ENCODE measurements around the gene RAB11B. TPM values are rescaled to one million over a fixed set of nuclear protein-coding genes. Genes with fewer than 3 reads are reported as not detected.

RAB11B gene
- total and polyA plus RNA-seq, 9 of the 15 experiments (the other 6 are each of a cell fraction or from before 2014, with no cell fraction given), result 0.74 to 71.0 (median 13.8) TPM

DNA sequence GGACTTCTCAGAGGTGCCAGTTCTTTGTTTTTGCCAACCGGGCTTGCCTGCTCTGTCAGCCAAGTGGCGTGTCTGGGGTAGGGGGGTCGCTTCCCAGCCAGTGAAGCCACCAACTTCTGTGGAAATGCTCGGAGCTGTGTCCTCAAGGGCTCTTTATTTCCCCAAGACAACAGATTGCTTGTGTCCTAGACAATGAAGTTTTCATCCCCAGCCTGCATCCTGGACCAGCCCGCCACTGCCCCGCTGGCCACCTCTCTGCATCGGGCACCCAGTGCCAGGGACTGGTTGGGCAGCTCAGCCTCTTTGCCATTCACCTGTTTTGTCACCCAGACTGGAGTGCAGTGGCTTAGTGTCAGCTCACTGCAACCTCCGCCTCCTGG is 3.7 kb downstream of the RAB11B start (continued):
- no peak for TF ChIP-seq PATZ1 (CRISPR knock-in tag; IDR thresholded peaks at IDR 0.05; ENCODE audit: borderline replicate concordance)
- TF ChIP-seq NCOA6 (IDR thresholded peaks at IDR 0.05), result no peak
- no peak for TF ChIP-seq MAFG (tag; conservative IDR thresholded peaks at IDR 0.05)
- TF ChIP-seq, protein P1, sequence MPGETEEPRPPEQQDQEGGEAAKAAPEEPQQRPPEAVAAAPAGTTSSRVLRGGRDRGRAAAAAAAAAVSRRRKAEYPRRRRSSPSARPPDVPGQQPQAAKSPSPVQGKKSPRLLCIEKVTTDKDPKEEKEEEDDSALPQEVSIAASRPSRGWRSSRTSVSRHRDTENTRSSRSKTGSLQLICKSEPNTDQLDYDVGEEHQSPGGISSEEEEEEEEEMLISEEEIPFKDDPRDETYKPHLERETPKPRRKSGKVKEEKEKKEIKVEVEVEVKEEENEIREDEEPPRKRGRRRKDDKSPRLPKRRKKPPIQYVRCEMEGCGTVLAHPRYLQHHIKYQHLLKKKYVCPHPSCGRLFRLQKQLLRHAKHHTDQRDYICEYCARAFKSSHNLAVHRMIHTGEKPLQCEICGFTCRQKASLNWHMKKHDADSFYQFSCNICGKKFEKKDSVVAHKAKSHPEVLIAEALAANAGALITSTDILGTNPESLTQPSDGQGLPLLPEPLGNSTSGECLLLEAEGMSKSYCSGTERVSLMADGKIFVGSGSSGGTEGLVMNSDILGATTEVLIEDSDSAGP (CRISPR knock-in tag; IDR thresholded peaks at IDR 0.05), result no peak

DNA sequence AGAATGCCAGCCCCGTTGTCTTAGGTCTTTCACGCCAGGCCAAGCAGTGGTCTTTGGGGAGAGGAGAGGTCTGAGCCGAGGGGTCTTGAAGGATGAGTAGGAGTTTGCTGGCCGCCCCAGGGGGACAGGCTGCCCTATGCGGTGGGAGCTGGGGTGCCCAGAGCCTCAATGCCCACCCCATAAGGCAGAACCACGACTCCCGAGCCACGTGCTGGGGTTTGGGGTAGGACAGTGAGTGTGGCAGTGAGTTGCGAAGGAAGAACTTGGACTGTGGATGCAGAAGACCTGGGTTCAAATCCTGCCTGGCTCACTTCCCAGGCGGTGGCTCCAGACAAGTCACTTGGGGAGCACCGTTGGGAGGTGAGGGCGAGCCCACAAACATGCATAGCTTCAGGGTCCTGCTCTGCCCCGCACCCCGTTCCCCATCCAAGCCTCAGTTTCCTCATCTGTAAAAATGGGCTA is 5.5 kb downstream of the RAB11B start:
- DNase-seq (ENCODE audit: extremely low read depth in 1 of 4, low spot score in 3 of 4), result no peak
- no TSS peak for BruUV-seq (replicated peaks)
- Histone ChIP-seq H3K4me3 (no peak overlapping the region), H3K36me3 (ENCODE audit: control insufficient read depth, insufficient read depth, low read length) (peaks cover 11% of the 10 kb centered on the region; the same call in 1 of the 3 replicates), H4K20me1 (replicated peaks; ENCODE audit: control insufficient read depth, insufficient read depth, low read length) (peaks cover 50% of the 10 kb centered on the region), H3K27me3 (ENCODE audit: control insufficient read depth in 2 of 2, insufficient read depth in 2 of 2, low read length in 2 of 2) (no peaks in the 10 kb centered on the region), H3K4me2 (ENCODE audit: insufficient read depth, low read length) (no peak overlapping the region), H3K4me1 (replicated peaks in 1 of 2; ENCODE audit: control insufficient read depth in 2 of 2, insufficient read depth in 2 of 2, low read length in 2 of 2) (peaks cover 22 to 69% of the 10 kb centered on the region in 2 experiments; a peak in 4 of 5 replicates), H3K9ac (ENCODE audit: insufficient read depth in 1 of 2, low read depth in 2 of 2, low read length in 2 of 2) (peak overlapping the region in 1 of 2 experiments; percentile 68; a peak in 1 of 4 replicates), H3K9me3 (replicated peaks; ENCODE audit: control insufficient read depth, insufficient read depth, low read depth, low read length) (no peaks in the 10 kb centered on the region), H3K79me2 (ENCODE audit: control insufficient read depth, insufficient read depth, low read length) (peaks cover 58% of the 10 kb centered on the region), H3K27ac (ENCODE audit: extremely low read depth, low read depth, low read length) (no peak overlapping the region), H3K9me1 (ENCODE audit: control insufficient read depth, insufficient read depth, low read length) (peaks cover 9% of the 10 kb centered on the region), H2AFZ (ENCODE audit: low read depth, low read length) (no peak overlapping the region)
- TF ChIP-seq PTBP1 (IDR thresholded peaks at IDR 0.05; ENCODE audit: low read depth, low read length), result 0 out of 2 replicates have a peak, but pooled peaks have one; percentile 35
- TF ChIP-seq TAF9B (IDR thresholded peaks at IDR 0.05; ENCODE audit: partially characterized antibody), result no peak
- TF ChIP-seq BCOR (IDR thresholded peaks at IDR 0.05), result peak; percentile 86
- TF ChIP-seq ADNP (tag; IDR thresholded peaks at IDR 0.05), result 0 out of 2 replicates have a peak, but pooled peaks have one; percentile 25
- peak; percentile 76 for TF ChIP-seq RBM25 (IDR thresholded peaks at IDR 0.05; ENCODE audit: low read depth, low read length, severe bottlenecking)
- TF ChIP-seq EZH2 (IDR thresholded peaks at IDR 0.05; ENCODE audit: borderline replicate concordance, low read depth, low read length), result no peak
- 72% methylated on average over 10 of the region's 14 CpGs for WGBS (ENCODE audit: insufficient coverage, low coverage, missing lambda C conversion rate)
- intact Hi-C loops (cut with micrococcal nuclease) (loop anchor here (1.0 kb wide), 1 partner anchor 41 kb away; no protein-coding TSS in a partner anchor), in situ Hi-C loops (cut with MboI) (loop anchor here (5.0 kb wide), 1 partner anchor 38 kb away; no protein-coding TSS in a partner anchor)
- ATAC-seq, result no peak
- POLR2A ChIA-PET, result interaction anchor here (0.5 kb wide), 1 partner anchor 527 kb away, joined by 5 read pairs; no protein-coding TSS in a partner anchor
- CTCF ChIA-PET (ENCODE audit: low intra/inter-chr PET ratio), result interaction anchor here (1.1 to 1.4 kb wide), 3 partner anchors 42 to 185 kb away, joined by 3 to 5 read pairs (median 3); no protein-coding TSS in a partner anchor
- FAIRE-seq, result no peak

Measured in K562 (cell line).